Measurements from ENCODE around the gene GNAQ.

The GNAQ gene

DNA sequence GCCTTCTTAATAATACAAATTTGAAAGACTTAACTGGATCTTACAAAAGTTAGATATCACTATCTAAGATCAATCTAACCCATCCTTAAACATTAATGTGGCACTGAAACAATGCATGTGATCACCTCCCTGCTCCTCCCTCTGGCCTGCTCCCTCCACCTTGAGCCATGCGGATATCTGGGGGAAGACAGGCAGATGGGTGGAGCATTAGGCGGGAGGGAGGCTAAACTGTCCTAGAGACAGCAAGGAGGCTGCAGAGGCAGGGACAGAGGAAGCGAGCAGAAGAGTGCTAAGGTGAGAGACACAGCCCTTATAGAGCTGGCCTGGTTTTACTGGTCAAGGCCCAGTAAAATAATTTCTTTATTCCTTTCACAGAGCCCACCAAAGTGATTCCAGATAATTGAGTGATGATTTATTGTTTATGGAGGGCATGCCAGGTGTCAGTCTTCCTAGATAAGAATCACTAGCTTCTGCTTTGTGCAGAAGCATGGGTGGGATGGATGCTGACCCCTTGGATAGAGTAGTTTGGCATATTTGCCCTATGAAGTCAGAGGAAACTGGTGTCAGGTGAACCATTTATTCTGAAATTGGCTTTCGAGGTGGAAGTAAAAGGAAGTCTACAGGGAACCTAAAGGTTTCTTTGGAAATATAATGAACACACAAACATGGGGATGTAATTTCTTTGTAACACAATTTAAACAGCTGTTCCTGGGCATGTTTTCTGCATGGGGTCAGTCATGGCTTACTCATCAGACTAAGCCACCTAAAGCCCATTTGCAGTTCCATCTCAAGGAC, 188.3 kb downstream of the GNAQ start:
- no peak overlapping the region for H3K4me3 ChIP-seq (ENCODE audit: low read depth, low read length)
- TF ChIP-seq, protein P1, sequence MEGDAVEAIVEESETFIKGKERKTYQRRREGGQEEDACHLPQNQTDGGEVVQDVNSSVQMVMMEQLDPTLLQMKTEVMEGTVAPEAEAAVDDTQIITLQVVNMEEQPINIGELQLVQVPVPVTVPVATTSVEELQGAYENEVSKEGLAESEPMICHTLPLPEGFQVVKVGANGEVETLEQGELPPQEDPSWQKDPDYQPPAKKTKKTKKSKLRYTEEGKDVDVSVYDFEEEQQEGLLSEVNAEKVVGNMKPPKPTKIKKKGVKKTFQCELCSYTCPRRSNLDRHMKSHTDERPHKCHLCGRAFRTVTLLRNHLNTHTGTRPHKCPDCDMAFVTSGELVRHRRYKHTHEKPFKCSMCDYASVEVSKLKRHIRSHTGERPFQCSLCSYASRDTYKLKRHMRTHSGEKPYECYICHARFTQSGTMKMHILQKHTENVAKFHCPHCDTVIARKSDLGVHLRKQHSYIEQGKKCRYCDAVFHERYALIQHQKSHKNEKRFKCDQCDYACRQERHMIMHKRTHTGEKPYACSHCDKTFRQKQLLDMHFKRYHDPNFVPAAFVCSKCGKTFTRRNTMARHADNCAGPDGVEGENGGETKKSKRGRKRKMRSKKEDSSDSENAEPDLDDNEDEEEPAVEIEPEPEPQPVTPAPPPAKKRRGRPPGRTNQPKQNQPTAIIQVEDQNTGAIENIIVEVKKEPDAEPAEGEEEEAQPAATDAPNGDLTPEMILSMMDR (IDR thresholded peaks at IDR 0.05; ENCODE audit: borderline replicate concordance, insufficient read depth, low read depth, low read length) = no peak

DNA sequence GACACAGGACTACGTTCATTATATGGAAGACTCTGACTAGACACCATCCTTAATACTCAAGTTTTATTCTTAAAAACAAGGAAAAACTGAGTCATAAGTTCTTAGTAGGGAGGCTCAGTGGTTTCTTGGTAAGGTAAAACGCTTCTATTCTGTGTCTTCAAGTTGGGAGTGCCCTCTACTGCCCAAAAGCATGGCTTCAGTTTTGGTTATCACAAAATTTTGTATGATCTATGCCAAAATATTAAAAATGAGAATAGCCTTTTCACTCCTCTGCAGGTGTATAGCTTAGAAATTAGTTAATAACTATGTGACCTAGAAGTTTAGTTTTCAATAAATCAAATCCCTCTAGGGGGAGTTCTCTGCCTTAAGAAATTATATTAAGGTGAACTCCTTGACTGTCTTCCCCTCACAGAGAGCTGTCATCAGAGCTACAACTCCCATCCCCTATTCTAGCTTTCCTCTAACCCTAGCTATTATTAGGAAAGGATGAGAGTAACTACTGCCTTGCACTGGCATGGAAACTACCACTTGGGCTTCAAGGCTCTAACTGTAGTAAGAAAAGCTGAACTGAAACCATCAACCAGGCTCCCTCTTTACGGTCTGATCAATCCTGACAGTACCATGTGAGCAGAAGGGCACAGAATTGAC, 189.7 kb downstream of the GNAQ start:
- no peak overlapping the region for H3K4me3 ChIP-seq (ENCODE audit: low read depth, low read length)
- TF ChIP-seq, protein P1 (IDR thresholded peaks at IDR 0.05; ENCODE audit: borderline replicate concordance, insufficient read depth, low read depth, low read length) = peak; percentile 16; the same call in 1 of the 2 replicates

DNA sequence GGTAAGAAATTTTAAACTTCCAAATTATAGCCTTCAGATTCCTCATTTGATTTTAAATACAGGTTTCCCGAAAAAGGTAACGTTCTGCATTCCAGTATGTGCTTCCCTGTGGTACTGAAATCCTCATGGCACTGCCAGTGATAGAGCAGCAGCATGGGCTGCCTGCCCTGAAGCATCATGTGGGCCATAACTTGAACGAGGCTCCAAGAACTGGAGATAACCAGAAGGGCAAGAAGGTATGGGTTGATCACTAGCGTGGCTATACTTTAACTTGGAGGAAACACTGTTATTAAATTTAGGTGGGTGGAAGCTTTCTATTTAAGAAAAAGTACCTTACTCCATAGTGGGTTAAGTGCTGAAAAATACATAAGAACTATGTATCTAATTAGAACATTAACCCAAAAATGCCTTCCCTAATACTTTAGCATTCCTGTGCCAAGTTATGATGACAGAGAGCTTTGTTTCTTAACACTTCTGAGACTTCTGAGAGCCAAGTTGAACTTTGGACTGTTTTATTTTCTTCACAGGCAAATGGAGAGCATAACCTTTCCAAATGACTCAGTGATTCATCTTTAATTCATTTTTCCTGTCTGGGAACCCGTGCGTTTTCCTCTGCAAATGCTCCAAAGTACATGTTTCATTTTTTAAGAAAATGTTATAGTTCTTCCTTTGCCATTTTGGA, 192.0 kb downstream of the GNAQ start:
- no peak overlapping the region for H3K4me3 ChIP-seq (ENCODE audit: low read depth, low read length)
- TF ChIP-seq, protein P1 (IDR thresholded peaks at IDR 0.05; ENCODE audit: borderline replicate concordance, insufficient read depth, low read depth, low read length) = no peak

DNA sequence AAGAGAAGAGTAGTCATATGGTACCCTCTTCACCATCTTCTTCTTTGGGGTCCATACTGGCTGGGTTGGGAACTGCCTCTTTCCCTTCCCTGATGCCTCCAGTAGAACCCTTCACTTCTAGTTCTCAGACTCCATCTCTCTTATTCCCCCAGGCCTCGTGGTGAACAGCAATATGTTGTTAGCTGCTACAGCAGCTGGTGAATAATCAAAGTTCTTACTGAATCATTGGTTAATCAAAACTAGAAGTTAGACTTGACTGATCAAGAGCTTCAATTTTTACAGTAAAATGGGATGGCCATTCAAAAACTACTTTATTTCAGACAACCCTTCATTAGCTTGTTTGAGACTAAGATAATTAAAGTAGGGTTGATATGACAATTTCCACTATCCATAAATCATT, 192.6 kb downstream of the GNAQ start:
- no peak overlapping the region for H3K4me3 ChIP-seq (ENCODE audit: low read depth, low read length)
- TF ChIP-seq, protein P1 (IDR thresholded peaks at IDR 0.05; ENCODE audit: borderline replicate concordance, insufficient read depth, low read depth, low read length) = no peak

DNA sequence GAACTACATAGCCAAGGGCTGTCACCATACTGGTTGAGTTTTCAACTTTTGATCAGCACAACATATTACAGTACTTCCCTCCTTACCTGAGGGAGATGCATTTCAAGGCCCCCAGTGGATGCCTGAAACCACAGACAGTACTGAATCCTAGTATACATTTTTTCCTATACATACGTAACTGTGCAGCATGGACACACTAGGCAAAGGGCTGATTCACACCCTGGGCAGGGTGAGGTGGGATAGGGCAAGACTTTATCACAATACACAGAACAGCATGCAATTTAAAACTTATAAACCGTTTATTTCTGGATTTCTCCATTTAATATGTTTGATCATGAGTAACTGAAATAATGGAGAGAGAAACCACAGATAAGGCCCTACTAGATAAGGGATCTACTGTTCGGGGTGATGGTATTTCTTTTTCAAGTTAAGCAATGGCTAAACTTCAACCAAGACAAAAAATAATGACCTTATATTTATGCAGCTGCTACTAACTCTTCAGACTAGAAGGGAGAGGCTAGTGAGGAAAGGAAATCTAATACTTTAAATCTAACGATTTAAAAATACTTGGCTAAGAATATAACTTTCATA, 196.6 kb downstream of the GNAQ start:
- no peak overlapping the region for H3K4me3 ChIP-seq (ENCODE audit: low read depth, low read length)
- TF ChIP-seq, protein P1 (IDR thresholded peaks at IDR 0.05; ENCODE audit: borderline replicate concordance, insufficient read depth, low read depth, low read length) = no peak

DNA sequence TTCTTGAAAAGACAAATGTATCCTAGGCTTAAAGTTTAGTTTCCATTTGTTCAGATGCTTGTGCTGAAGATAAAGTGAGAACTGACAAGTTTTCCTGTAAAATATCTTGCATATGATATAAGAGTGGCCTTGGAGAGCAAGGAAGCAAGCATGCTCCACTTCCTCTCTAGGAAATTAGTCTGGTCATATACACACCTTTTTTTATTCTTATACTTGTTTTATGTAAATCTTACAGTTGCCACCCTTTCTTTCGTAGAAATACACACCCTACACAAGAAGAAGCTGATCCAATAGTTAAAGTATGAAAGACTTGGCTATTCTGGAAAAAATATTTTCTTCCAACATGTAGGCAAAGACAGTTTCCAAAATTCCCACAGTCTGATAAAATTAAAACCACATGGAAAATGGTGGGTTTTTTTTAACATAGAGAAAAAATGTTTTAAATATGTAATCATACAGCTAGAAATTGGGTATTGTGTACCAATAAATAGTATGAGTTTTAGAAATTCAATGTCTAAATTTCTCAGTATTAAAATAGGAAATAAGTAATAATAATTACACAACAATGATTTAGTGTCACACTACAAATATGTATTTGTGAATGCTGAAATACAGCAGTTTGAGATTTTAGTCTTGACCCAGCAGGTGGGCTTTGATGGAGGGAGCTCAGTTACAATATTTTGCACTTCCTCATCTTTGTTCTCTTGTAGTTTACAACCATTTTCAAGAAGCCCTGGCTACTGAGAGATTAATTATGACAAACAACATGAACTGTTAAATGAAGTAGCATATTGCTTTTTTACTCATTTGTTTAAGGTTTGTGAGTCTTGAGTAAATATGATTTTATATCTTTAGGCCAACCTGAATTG, 197.8 kb downstream of the GNAQ start:
- TF ChIP-seq, protein P1 (IDR thresholded peaks at IDR 0.05; ENCODE audit: borderline replicate concordance, insufficient read depth, low read depth, low read length) = no peak
- no peak overlapping the region for H3K4me3 ChIP-seq (ENCODE audit: low read depth, low read length)

Data from GM12875 (cell line).